ACC112 (cell line): ENCODE results near the gene INPP4B.
"Not testable (repeated sequence)": the region's sequence is repeated elsewhere in the genome, so short reads cannot be mapped to it uniquely, and the experiment has no call there.

Experiments used
- H2AFZ ChIP-seq: fragments of 200-600 bp; sonication (generic); one replicate; pipeline ENCODE4 v1.6.0; 2017; ENCODE audit warnings: antibody characterized with exemption, low read length; ENCODE audit not compliant: unreplicated experiment
- H3K27ac ChIP-seq: fragments of 200-600 bp; sonication (generic); 2 replicates; pipeline ENCODE4 v1.5.1; 2014; ENCODE audit warnings: low read depth, mild to moderate bottlenecking, antibody characterized with exemption, low read length, moderate library complexity
- H3K27me3 ChIP-seq: fragments of 200-600 bp; sonication (generic); 2 replicates; pipeline ENCODE4 v1.6.1; 2014; ENCODE audit warnings: mild to moderate bottlenecking, antibody characterized with exemption, low read length, moderate library complexity, mixed read lengths; ENCODE audit not compliant: insufficient read depth
- H3K36me3 ChIP-seq: fragments of 200-600 bp; sonication (generic); 2 replicates; pipeline ENCODE4 v1.6.1; 2016; ENCODE audit warnings: mild to moderate bottlenecking, antibody characterized with exemption, low read length, moderate library complexity, mixed read lengths; ENCODE audit not compliant: insufficient read depth
- H3K4me1 ChIP-seq: fragments of 200-600 bp; sonication (generic); one replicate; pipeline ENCODE4 v1.6.1; 2016; ENCODE audit warnings: low read length, mixed read lengths; ENCODE audit not compliant: insufficient read depth, unreplicated experiment, control insufficient read depth
- H3K4me3 ChIP-seq: fragments of 200-600 bp; sonication (generic); 2 replicates; pipeline ENCODE4 v1.5.1; 2014; ENCODE audit warnings: mild to moderate bottlenecking, low read depth, low read length
- H3K79me2 ChIP-seq: fragments of 200-600 bp; sonication (generic); one replicate; pipeline ENCODE4 v1.6.0; 2016; ENCODE audit warnings: low read length; ENCODE audit not compliant: control insufficient read depth, unreplicated experiment, insufficient read depth

INPP4B gene

DNA sequence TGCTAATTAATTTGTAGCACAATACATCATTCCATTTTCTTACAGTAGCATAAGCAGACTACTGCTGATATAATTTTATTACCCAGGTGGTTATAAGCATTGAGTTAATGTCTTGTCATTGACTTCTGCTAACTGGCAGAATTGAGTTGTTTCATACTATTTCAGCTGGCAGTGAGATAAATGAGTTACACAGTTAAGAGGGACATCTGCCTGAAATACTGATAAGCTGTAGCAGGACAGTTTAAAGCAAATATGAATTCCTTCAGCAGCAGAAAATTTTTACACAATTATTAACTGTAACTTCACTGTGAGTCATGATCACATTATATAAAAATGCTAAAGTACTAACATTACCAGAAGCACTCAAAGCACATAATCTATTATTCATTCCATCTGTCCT lies 326.8 kb downstream of the INPP4B start:
- Histone ChIP-seq H3K27ac (no peak overlapping the region), H3K4me3 (no peak overlapping the region), H3K79me2 (no peaks in the 10 kb centered on the region), H2AFZ (no peak overlapping the region), H3K27me3 (no peaks in the 10 kb centered on the region), H3K4me1 (no peaks in the 10 kb centered on the region), H3K36me3 (no peaks in the 10 kb centered on the region)

DNA sequence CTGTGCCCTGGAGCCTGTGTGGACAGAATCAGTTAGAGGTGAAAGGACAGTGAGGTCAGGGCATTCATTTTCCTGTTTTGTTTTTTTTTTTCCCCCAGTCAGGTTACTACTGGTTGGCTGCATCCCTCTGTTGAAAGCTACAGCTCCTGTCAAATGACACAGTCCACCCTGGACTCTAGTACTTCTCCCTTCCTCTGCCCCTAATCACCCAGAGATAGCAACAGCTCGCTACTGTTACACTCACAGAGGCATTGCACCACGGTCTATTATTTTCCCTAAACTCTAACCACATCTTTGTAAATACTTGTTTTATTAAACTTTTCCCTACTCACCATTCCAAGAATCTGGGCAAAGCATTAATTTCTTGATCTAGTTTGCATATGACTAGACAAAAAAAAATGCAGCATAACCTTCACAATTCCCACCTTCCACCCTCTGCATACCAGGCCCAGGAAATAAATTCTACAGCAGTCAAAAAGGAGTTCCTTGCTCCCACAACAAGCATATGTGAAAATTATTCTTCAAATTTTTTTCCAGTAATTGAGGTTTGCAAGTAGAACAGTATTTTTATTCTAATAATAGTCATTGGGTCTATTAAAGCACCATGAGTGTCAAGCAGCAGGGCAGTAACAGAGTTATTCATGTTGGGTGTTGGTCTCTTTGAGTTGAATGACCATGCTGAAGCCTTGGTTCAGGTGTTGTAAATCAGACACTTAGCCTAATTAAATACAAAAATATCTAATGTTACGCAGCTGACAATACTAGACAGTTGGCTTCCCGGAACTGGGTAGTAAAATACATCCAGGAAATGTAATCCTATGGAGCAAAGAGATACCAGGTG lies 329.2 kb downstream of the INPP4B start:
- H3K36me3 ChIP-seq, result no peaks in the 10 kb centered on the region
- H3K27ac ChIP-seq, result no peak overlapping the region
- no peak overlapping the region for H2AFZ ChIP-seq
- no peak overlapping the region for H3K4me3 ChIP-seq
- no peaks in the 10 kb centered on the region for H3K27me3 ChIP-seq
- no peaks in the 10 kb centered on the region for H3K79me2 ChIP-seq
- H3K4me1 ChIP-seq, result peaks cover 7% of the 10 kb centered on the region

DNA sequence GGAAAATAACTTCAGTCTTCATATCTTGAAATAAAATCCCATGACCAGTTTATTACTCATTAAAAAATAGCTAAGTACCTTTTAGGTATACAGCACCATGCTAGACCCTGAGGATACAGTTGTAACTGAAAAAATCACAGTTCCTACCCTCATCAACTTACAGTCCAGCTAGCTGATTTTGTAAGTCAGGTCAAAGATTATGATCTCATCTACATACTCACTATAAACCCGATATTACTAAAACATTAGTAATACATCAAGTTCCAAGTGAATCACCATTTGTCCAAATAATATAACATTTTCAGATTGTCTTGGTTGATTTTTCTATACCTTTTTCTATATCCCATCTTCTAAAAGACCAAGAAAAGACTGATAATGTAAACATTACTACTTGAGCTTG lies 333.9 kb downstream of the INPP4B start:
- H3K27ac ChIP-seq, result no peak overlapping the region
- H2AFZ ChIP-seq, result peak overlapping the region; percentile 25
- H3K27me3 ChIP-seq, result no peaks in the 10 kb centered on the region
- no peak overlapping the region for H3K4me3 ChIP-seq
- peaks cover 11% of the 10 kb centered on the region for H3K4me1 ChIP-seq
- H3K79me2 ChIP-seq, result no peaks in the 10 kb centered on the region
- H3K36me3 ChIP-seq, result no peaks in the 10 kb centered on the region

DNA sequence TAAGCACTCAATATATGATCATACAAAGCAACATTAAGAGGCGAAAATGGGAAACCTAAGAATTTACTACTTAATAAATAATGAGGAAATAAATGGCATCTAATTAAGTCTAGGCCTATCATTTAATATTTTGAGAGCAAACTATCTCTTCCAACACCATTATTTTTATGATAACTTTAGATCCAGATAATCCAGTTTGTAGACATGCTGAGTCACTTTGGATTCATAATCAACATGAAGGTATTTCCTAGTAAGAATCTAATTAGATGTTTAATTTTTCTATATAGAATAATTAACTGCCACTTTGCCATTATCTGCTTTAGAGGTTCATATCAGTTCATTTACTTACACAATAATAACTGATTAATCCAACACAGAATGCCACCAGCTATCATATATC lies 336.2 kb downstream of the INPP4B start:
- no peaks in the 10 kb centered on the region for H3K27me3 ChIP-seq
- H3K36me3 ChIP-seq, result no peaks in the 10 kb centered on the region
- H3K27ac ChIP-seq, result no peak overlapping the region
- no peaks in the 10 kb centered on the region for H3K79me2 ChIP-seq
- no peak overlapping the region for H3K4me3 ChIP-seq
- H2AFZ ChIP-seq, result no peak overlapping the region
- peaks cover 11% of the 10 kb centered on the region for H3K4me1 ChIP-seq

DNA sequence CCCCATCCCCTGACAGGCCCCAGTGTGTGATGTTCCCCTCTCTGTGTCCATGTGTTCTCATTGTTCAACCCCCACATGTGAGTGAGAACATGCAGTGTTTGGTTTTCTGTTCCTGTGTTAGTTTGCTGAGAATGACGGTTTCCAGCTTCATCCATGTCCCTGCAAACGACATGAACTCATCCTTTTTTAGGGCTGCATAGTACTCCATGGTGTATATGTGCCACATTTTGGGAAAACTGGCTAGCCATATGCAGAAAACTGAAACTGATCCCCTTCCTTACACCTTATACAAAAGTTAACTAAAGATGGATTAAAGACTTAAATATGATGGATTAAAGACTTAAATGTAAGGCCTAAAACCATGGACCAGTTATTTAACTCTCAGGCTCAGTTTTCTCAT lies 336.7 kb downstream of the INPP4B start:
- H3K27me3 ChIP-seq, H3K36me3 ChIP-seq, H3K27ac ChIP-seq, H3K79me2 ChIP-seq, H2AFZ ChIP-seq, H3K4me3 ChIP-seq: not testable (repeated sequence)
- peaks cover 11% of the 10 kb centered on the region for H3K4me1 ChIP-seq

DNA sequence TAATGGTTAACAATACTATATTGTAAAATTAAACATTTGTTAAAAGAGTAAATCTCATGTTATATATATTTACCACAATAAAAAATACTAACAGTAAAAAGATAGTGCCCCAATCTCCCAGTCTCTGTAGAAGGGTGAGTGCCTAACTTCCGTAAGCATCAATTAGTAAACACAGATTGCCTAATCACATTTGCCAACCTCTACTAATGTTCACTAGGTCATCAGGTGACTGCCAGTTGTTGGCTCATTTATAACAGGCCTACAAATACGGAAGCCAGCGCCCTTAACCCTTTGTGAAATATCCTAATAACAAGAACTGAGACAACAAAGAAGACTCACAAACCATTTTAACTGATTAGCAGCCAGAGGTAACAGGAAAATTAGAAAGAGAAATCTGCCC lies 345.1 kb downstream of the INPP4B start:
- no peak overlapping the region for H3K27ac ChIP-seq
- H3K27me3 ChIP-seq, result no peaks in the 10 kb centered on the region
- no peak overlapping the region for H3K4me3 ChIP-seq
- H3K36me3 ChIP-seq, result no peaks in the 10 kb centered on the region
- no peaks in the 10 kb centered on the region for H3K79me2 ChIP-seq
- H3K4me1 ChIP-seq, result no peaks in the 10 kb centered on the region
- H2AFZ ChIP-seq, result no peak overlapping the region

DNA sequence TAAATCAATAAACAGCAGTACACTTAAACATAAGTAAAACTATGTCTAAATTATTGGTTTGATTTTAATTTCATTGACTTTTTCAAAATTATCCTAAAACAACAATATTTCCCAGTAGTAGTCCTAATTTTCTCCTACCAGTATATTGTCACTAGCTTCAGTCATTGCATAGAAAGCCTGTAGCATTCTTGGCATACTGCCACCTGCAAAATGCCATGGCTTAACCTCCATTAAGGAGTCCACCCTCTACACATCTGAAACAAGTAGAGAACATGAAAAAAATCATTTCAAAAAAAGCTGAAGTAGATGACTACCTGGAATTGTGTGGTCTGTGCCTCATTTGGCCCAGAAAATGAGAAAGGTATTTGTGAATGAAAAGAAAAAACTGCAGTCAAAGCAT lies 348.5 kb downstream of the INPP4B start:
- H3K4me1 ChIP-seq, result no peaks in the 10 kb centered on the region
- H3K27me3 ChIP-seq, result no peaks in the 10 kb centered on the region
- H3K79me2 ChIP-seq, result no peaks in the 10 kb centered on the region
- no peak overlapping the region for H3K27ac ChIP-seq
- no peaks in the 10 kb centered on the region for H3K36me3 ChIP-seq
- H2AFZ ChIP-seq, result no peak overlapping the region
- no peak overlapping the region for H3K4me3 ChIP-seq

DNA sequence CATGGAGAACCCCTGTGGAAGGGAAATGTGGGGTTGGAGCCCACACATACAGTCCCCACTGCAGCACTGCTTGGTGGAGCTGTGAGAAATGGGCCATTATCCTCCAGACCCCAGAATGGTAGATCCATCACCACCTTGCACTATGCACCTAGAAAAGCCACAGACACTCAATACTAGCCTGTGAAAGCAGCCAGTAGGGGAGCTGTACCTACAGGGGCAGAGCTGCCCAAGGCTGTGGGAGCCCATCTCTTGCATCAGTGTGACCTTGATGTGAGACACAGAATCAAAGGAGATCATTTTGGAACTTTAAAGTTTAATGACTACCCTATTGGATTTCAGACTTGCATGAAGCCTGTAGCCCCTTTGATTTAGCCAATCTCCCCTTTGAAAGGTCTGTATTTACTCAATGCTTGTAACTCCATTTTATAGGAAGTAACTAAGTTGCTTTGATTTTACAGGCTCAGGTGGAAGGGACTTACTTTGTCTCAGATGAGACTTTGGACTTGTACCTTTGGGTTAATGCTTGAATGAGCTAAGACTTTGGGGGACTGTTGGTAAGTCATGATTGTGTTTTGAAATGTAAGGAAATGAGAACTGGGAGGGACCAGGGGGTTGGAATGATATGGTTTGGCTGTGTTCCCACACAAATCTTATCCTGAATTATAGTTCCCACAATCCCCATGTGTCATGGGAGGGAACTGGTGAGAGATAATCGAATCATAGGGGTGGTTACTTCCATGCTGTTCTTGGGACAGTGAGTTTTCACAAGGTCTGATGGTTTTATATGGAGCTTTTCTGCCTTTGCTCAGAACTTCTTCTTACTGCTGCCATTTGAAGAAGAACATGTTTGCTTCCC lies 352.6 kb downstream of the INPP4B start:
- Histone ChIP-seq H3K4me3 (no peak overlapping the region), H2AFZ (no peak overlapping the region), H3K27me3 (no peaks in the 10 kb centered on the region)

DNA sequence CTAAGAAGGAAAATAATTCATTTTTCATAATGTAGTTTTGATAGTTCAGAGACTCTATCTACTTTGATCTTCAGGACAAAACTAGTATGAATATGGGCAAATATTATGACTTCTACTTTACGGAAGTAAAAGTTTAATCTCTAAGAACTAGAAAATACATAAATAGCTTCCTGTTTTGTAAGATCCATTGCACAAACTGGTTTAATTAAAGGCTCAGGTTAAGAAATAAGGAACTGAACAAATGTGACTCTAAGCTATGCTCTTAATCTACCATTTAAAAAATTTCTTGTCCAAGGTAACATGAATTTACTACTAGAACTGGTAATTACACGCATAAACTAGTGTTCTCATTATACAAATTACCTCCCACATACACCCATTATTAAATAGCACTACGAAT lies 360.6 kb downstream of the INPP4B start:
- H3K4me1 ChIP-seq, result peaks cover 1% of the 10 kb centered on the region
- no peaks in the 10 kb centered on the region for H3K79me2 ChIP-seq
- no peak overlapping the region for H3K27ac ChIP-seq
- H3K4me3 ChIP-seq, result no peak overlapping the region
- no peak overlapping the region for H2AFZ ChIP-seq
- H3K27me3 ChIP-seq, result no peaks in the 10 kb centered on the region
- no peaks in the 10 kb centered on the region for H3K36me3 ChIP-seq

More for the DNA sequence above, 352.6 kb downstream of the INPP4B start:
- H3K36me3 ChIP-seq, result no peaks in the 10 kb centered on the region
- no peaks in the 10 kb centered on the region for H3K79me2 ChIP-seq
- H3K27ac ChIP-seq, result no peak overlapping the region
- no peaks in the 10 kb centered on the region for H3K4me1 ChIP-seq

DNA sequence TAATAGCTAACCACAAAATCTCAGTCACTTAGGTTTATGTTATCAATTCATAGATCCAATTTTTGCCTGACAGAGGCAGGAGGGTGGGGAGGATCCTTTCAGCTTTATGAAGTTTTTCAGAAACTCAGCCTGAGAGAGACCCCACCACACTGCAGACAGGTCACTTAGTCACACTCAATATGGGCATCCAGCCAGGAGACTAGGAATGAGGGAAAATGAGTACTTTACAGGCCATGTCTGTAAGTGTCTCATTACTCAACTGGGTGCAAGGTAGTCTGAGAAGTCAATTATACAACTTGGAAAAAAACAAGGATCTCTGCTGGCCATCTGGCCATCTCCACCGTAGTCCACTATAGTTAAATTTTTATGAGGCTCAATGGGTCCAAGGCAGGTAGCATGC lies 365.9 kb downstream of the INPP4B start:
- H3K27me3 ChIP-seq, result no peaks in the 10 kb centered on the region
- H3K4me3 ChIP-seq, result no peak overlapping the region
- H2AFZ ChIP-seq, result no peak overlapping the region
- no peak overlapping the region for H3K27ac ChIP-seq
- no peaks in the 10 kb centered on the region for H3K36me3 ChIP-seq
- peaks cover 12% of the 10 kb centered on the region for H3K4me1 ChIP-seq
- H3K79me2 ChIP-seq, result no peaks in the 10 kb centered on the region

DNA sequence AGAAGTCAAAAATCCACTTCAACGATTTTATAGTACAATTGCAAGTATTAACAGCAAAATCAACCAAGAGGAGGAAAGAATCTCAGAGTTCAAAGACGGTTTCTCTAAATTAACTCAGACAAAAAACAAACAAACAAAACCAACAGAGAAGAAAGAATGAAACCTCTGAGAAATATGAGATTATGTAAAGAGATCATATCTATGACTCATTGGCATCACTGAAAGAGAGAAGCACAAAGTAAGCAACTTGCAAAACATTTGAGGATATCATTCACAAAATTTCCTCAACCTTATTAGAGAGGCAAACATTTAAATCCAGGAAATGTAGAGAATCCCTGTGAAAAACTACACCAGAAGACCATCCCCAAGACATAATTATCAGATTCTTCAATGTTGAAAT lies 370.4 kb downstream of the INPP4B start:
- H3K4me3 ChIP-seq, result no peak overlapping the region
- no peaks in the 10 kb centered on the region for H3K27me3 ChIP-seq
- H3K4me1 ChIP-seq, result peaks cover 28% of the 10 kb centered on the region
- no peak overlapping the region for H3K27ac ChIP-seq
- no peaks in the 10 kb centered on the region for H3K36me3 ChIP-seq
- H3K79me2 ChIP-seq, result no peaks in the 10 kb centered on the region
- no peak overlapping the region for H2AFZ ChIP-seq
